MM.1S (cell line): ENCODE data around the gene FAM120A.

Experiments used
- DNase-seq: peaks from one replicate; pipeline ENCODE4 v3.0.0-alpha.2; 2015
- H2AFZ ChIP-seq: fragments of 300-600 bp; sonication (generic); 2 replicates; pipeline ENCODE4 v1.6.0; 2016; ENCODE audit warnings: antibody characterized with exemption, low read length
- H3F3A ChIP-seq: fragments of 300-600 bp; sonication (generic); 2 replicates; pipeline ENCODE4 v1.6.1; 2016; ENCODE audit warnings: mild to moderate bottlenecking, antibody characterized with exemption, low read length, moderate library complexity, mixed read lengths; ENCODE audit not compliant: insufficient read depth
- H3K27ac ChIP-seq: fragments of 300-600 bp; sonication (generic); 2 replicates; pipeline ENCODE4 v1.5.1; 2016; ENCODE audit warnings: mild to moderate bottlenecking, low read length
- H3K27me3 ChIP-seq: fragments of 300-600 bp; sonication (generic); replicated peaks from 2 replicates; pipeline ENCODE4 v1.6.0; 2016; ENCODE audit warnings: low read length; ENCODE audit not compliant: insufficient read depth
- H3K36me3 ChIP-seq: fragments of 300-600 bp; sonication (generic); replicated peaks from 2 replicates; pipeline ENCODE4 v1.6.1; 2016; ENCODE audit warnings: mild to moderate bottlenecking, low read length, mixed read lengths; ENCODE audit not compliant: insufficient read depth
- H3K4me1 ChIP-seq: fragments of 300-600 bp; sonication (generic); 2 replicates; pipeline ENCODE4 v1.6.1; 2016; ENCODE audit warnings: low read length, mixed read lengths
- H3K4me2 ChIP-seq: fragments of 300-600 bp; sonication (generic); 2 replicates; pipeline ENCODE4 v1.6.0; 2016; ENCODE audit warnings: low read depth, low read length
- H3K4me3 ChIP-seq: fragments of 300-600 bp; sonication (generic); 2 replicates; pipeline ENCODE4 v1.5.1; 2016; ENCODE audit warnings: low read length, mixed read lengths
- H3K79me2 ChIP-seq: fragments of 300-600 bp; sonication (generic); 2 replicates; pipeline ENCODE4 v1.6.1; 2016; ENCODE audit warnings: mixed run types, low read length, mixed read lengths
- H3K9ac ChIP-seq: fragments of 300-600 bp; sonication (generic); 2 replicates; pipeline ENCODE4 v1.6.1; 2016; ENCODE audit warnings: low read length, mixed read lengths
- H3K9me2 ChIP-seq: fragments of 300-600 bp; sonication (generic); replicated peaks from 2 replicates; pipeline ENCODE4 v1.6.1; 2016; ENCODE audit warnings: mild to moderate bottlenecking, low read length, mixed read lengths; ENCODE audit not compliant: insufficient read depth
- H3K9me3 ChIP-seq: fragments of 300-600 bp; sonication (generic); replicated peaks from 2 replicates; pipeline ENCODE4 v1.6.1; 2016; ENCODE audit warnings: mild to moderate bottlenecking, low read length, mixed read lengths; ENCODE audit not compliant: insufficient read depth
- H4K20me1 ChIP-seq: fragments of 300-600 bp; sonication (generic); 2 replicates; pipeline ENCODE4 v1.6.1; 2016; ENCODE audit warnings: mild to moderate bottlenecking, low read length, moderate library complexity, mixed read lengths; ENCODE audit not compliant: insufficient read depth
- EZH2 ChIP-seq: fragments of 300-600 bp; sonication (generic); optimal IDR thresholded peaks from 2 replicates; pipeline ENCODE3; 2017; ENCODE audit warnings: low read depth, mild to moderate bottlenecking, antibody characterized with exemption, low read length, mixed read lengths
- EZH2phosphoT487 ChIP-seq: fragments of 300-600 bp; sonication (generic); IDR thresholded peaks from 2 replicates; pipeline ENCODE4 v1.6.1; 2018; ENCODE audit warnings: antibody characterized with exemption, low read length
- TF ChIP-seq, protein P1 (sequence below): fragments of 300-600 bp; sonication (generic); IDR thresholded peaks from 2 replicates; pipeline ENCODE4 v1.5.1; 2016; ENCODE audit warnings: antibody characterized with exemption, low read length, mixed read lengths

Gene FAM120A

DNA sequence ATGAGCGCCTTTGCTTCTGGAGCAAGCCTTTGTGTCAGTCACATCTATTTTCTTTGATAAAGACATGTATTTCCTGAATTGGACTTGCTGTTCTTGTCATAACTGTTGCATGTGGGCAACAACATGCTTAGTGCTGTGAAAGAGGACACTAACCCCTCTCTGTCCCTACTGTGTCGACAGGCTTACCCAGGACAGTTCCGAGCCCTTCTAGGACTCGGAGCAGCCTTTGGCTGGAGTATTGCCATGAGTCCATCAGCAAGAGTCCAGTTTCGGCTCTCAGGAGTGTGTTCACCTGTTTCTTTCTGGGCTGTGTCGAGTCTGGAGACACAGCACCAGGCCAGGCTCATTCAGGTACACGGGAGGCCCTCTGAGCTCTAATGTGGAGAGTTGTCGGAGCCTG, 88.8 kb downstream of the FAM120A start:
- Histone ChIP-seq H3K79me2 (peaks cover 23% of the 10 kb centered on the region; the same call in 1 of the 2 replicates), H3K4me2 (no peak overlapping the region), H3K27ac (no peak overlapping the region), H3K27me3 (no peaks in the 10 kb centered on the region), H2AFZ (no peak overlapping the region), H3K9ac (no peak overlapping the region), H3K4me3 (no peak overlapping the region), H3K9me3 (no peaks in the 10 kb centered on the region), H3F3A (no peaks in the 10 kb centered on the region), H4K20me1 (no peaks in the 10 kb centered on the region), H3K36me3 (no peaks in the 10 kb centered on the region), H3K4me1 (no peaks in the 10 kb centered on the region), H3K9me2 (no peaks in the 10 kb centered on the region)
- no peak for TF ChIP-seq EZH2phosphoT487
- TF ChIP-seq EZH2: no peak
- TF ChIP-seq, protein P1, sequence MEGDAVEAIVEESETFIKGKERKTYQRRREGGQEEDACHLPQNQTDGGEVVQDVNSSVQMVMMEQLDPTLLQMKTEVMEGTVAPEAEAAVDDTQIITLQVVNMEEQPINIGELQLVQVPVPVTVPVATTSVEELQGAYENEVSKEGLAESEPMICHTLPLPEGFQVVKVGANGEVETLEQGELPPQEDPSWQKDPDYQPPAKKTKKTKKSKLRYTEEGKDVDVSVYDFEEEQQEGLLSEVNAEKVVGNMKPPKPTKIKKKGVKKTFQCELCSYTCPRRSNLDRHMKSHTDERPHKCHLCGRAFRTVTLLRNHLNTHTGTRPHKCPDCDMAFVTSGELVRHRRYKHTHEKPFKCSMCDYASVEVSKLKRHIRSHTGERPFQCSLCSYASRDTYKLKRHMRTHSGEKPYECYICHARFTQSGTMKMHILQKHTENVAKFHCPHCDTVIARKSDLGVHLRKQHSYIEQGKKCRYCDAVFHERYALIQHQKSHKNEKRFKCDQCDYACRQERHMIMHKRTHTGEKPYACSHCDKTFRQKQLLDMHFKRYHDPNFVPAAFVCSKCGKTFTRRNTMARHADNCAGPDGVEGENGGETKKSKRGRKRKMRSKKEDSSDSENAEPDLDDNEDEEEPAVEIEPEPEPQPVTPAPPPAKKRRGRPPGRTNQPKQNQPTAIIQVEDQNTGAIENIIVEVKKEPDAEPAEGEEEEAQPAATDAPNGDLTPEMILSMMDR: no peak
- DNase-seq: no peak

DNA sequence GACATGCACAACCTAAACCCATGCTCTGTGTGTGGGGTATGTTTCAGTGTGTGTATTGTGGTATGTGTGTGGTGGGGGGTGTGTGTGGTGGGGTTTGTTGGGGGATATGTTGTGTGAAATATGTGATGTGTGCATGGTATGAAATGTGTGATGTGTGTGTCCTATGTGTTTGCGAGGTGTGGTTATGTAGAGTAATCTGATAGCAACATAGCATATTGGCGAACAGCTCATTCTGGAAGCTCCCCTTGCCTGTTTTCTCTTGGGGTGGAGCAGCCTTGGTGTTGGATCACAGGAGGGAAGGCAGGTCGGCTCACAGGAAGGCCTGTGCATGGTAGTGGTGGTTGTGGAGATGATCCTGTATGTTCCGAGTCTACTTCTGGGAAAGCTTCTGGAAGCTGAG, 89.5 kb downstream of the FAM120A start:
- H3K4me2 ChIP-seq: no peak overlapping the region
- peaks cover 22% of the 10 kb centered on the region; the same call in 1 of the 2 replicates for H3K79me2 ChIP-seq
- H3K27ac ChIP-seq: no peak overlapping the region
- TF ChIP-seq EZH2phosphoT487 (no peak), EZH2 (no peak)
- TF ChIP-seq, protein P1: no peak
- H3K4me1 ChIP-seq: no peaks in the 10 kb centered on the region
- DNase-seq: no peak
- no peak overlapping the region for H3K4me3 ChIP-seq
- no peaks in the 10 kb centered on the region for H3K9me2 ChIP-seq
- H2AFZ ChIP-seq: no peak overlapping the region
- no peaks in the 10 kb centered on the region for H4K20me1 ChIP-seq
- H3K9ac ChIP-seq: no peak overlapping the region
- no peaks in the 10 kb centered on the region for H3F3A ChIP-seq
- H3K27me3 ChIP-seq: no peaks in the 10 kb centered on the region
- H3K9me3 ChIP-seq: no peaks in the 10 kb centered on the region
- H3K36me3 ChIP-seq: no peaks in the 10 kb centered on the region

DNA sequence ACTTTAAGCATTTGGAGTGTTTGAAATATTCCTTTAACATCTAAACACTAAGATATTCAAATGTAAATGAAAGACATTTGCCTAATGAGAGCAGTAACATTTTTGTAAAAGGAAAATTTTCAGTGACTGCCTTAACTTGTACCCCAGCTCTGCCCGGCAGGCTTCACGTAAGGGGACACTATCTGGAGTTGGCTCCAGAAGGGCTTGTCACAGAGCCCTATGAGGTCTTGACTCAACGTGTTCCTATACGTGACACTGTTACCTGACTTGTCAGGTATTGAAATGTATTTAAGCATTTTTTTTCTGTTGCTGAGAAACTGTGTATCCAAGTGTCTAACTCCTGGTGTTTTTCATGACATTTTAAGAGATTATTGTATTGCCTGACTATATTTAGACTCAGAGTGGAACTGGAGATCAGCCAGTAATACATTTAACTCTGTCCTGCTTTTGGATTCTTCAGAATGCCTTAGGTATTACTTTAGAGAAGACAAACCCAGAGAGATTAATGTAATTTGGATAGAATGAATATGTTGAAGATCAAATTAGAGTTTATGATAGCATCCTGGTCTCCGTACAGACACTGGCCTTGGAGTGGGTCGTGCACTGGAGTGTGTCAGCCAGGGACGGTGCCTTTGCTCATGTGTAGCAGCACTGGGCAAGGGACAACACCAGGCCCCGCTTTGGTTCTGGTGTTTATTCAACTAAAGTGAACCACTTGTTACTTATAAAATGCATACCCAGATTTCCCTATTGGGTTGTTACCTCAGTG, 90.3 kb downstream of the FAM120A start:
- H3K9me3 ChIP-seq: no peaks in the 10 kb centered on the region
- TF ChIP-seq EZH2 (no peak), EZH2phosphoT487 (no peak)
- TF ChIP-seq, protein P1: no peak

More for the DNA sequence above, 90.3 kb downstream of the FAM120A start:
- H3K27me3 ChIP-seq: no peaks in the 10 kb centered on the region
- H3K4me3 ChIP-seq: no peak overlapping the region
- H3K36me3 ChIP-seq: no peaks in the 10 kb centered on the region
- 0 out of 2 replicates have a peak, but pooled peaks cover 17% of the 10 kb centered on the region for H3K79me2 ChIP-seq
- no peak overlapping the region for H2AFZ ChIP-seq
- no peak for DNase-seq
- H3K9ac ChIP-seq: no peak overlapping the region
- H3K4me1 ChIP-seq: no peaks in the 10 kb centered on the region
- no peaks in the 10 kb centered on the region for H4K20me1 ChIP-seq
- H3K27ac ChIP-seq: no peak overlapping the region
- H3K4me2 ChIP-seq: no peak overlapping the region
- H3K9me2 ChIP-seq: no peaks in the 10 kb centered on the region
- H3F3A ChIP-seq: no peaks in the 10 kb centered on the region
